Occipital lobe (tissue), 2 donors: ENCODE data around the gene EXOC6B. TPM values are rescaled to one million over a fixed set of nuclear protein-coding genes. Genes with fewer than 3 reads are reported as not detected.

ENCODE experiments used
- DNase-seq: peaks from one replicate; lab custom pipeline; 2025; lab: John Stamatoyannopoulos, UW
- total RNA-seq: library from RNA; depleted of rRNA; stranded (reverse); fragments of >200 nt; gene quantifications from one replicate; pipeline ENCODE4 v1.2.3, GENCODE V29; 2014

The EXOC6B gene
- total RNA-seq, 1 donor from 2014 or later, result 190 TPM

- no peak for DNase-seq
Measured at GRCh38 chr2:72744049-72744448, 81.8 kb downstream of the EXOC6B start.

GRCh38 chr2:72743481-72743880, 82.4 kb downstream of the EXOC6B start:
- no peak for DNase-seq

GRCh38 chr2:72738096-72738495, 87.7 kb downstream of the EXOC6B start:
- no peak for DNase-seq

GRCh38 chr2:72734432-72734831, 91.4 kb downstream of the EXOC6B start:
- no peak for DNase-seq

GRCh38 chr2:72731116-72731515, 94.7 kb downstream of the EXOC6B start:
- no peak for DNase-seq

GRCh38 chr2:72727356-72727755, 98.5 kb downstream of the EXOC6B start:
- no peak for DNase-seq

- no peak for DNase-seq
Measured at GRCh38 chr2:72723769-72724370, 102.0 kb downstream of the EXOC6B start.

- no peak for DNase-seq
Measured at GRCh38 chr2:72722492-72723070, 103.3 kb downstream of the EXOC6B start.

GRCh38 chr2:72719416-72719815, 106.4 kb downstream of the EXOC6B start:
- no peak for DNase-seq

GRCh38 chr2:72718876-72719275, 107.0 kb downstream of the EXOC6B start:
- DNase-seq, result no peak

GRCh38 chr2:72716601-72717000, 109.2 kb downstream of the EXOC6B start:
- no peak for DNase-seq

- DNase-seq, result no peak
Measured at GRCh38 chr2:72713857-72714256, 112.0 kb downstream of the EXOC6B start.

GRCh38 chr2:72712977-72713376, 112.9 kb downstream of the EXOC6B start:
- DNase-seq, result no peak

GRCh38 chr2:72712304-72712703, 113.5 kb downstream of the EXOC6B start:
- no peak for DNase-seq

- DNase-seq, result no peak
Measured at GRCh38 chr2:72710418-72711152, 115.2 kb downstream of the EXOC6B start.

- DNase-seq, result no peak
Measured at GRCh38 chr2:72708236-72708635, 117.6 kb downstream of the EXOC6B start.

GRCh38 chr2:72698300-72698699, 127.5 kb downstream of the EXOC6B start:
- DNase-seq, result no peak

- no peak for DNase-seq
Measured at GRCh38 chr2:72696559-72696958, 129.3 kb downstream of the EXOC6B start.

- no peak for DNase-seq
Measured at GRCh38 chr2:72695676-72696075, 130.2 kb downstream of the EXOC6B start.

- no peak for DNase-seq
Measured at GRCh38 chr2:72694715-72695496, 130.9 kb downstream of the EXOC6B start.

- DNase-seq, result no peak
Measured at GRCh38 chr2:72689579-72690195, 136.1 kb downstream of the EXOC6B start.
